Cardiac fibroblast (primary cell): Measurements from ENCODE around the gene AGBL4.
"Not testable (repeated sequence)": the region's sequence is repeated elsewhere in the genome, so short reads cannot be mapped to it uniquely, and the experiment has no call there.

ENCODE experiments used
- DNase-seq, 2 donors: peaks; one replicate each; pipeline versions ENCODE4 v3.0.0 to v3.0.0-alpha.2; 2010; ENCODE audit warnings: low read depth in 2 of 2
- H3K4me3 ChIP-seq, 2 donors: replicated peaks in 1 of 2; 1 replicate in 1 of 2; 2 replicates in 1 of 2; pipeline ENCODE4 v1.5.1; 2011; ENCODE audit warnings: low read depth in 2 of 2, low read length in 2 of 2, mild to moderate bottlenecking in 2 of 2, moderate library complexity in 1 of 2
- CTCF ChIP-seq: IDR thresholded peaks from one replicate; pipeline ENCODE4 v1.5.1; 2011; ENCODE audit warnings: low read depth, mild to moderate bottlenecking, low read length, inconsistent platforms

The AGBL4 gene

GRCh38 chr1:49854741-49855140 is 169.0 kb downstream of the AGBL4 start:
- H3K4me3 ChIP-seq: no peak overlapping the region
- no peak for DNase-seq
- TF ChIP-seq CTCF: no peak

GRCh38 chr1:49842596-49842995 is 181.2 kb downstream of the AGBL4 start:
- no peak for DNase-seq
- no peak for TF ChIP-seq CTCF
- H3K4me3 ChIP-seq: no peak overlapping the region

- no peak for DNase-seq
- no peak for TF ChIP-seq CTCF
- no peak overlapping the region for H3K4me3 ChIP-seq
Observed at GRCh38 chr1:49841767-49842166, 182.0 kb downstream of the AGBL4 start.

- no peak overlapping the region for H3K4me3 ChIP-seq
- TF ChIP-seq CTCF: no peak
- DNase-seq: no peak
Observed at GRCh38 chr1:49824261-49824660, 199.5 kb downstream of the AGBL4 start.

GRCh38 chr1:49817681-49818080 is 206.1 kb downstream of the AGBL4 start:
- H3K4me3 ChIP-seq: no peak overlapping the region
- no peak for TF ChIP-seq CTCF
- no peak for DNase-seq

GRCh38 chr1:49787013-49787412 is 236.7 kb downstream of the AGBL4 start:
- DNase-seq, H3K4me3 ChIP-seq: not testable (repeated sequence)

GRCh38 chr1:49765034-49765433 is 258.7 kb downstream of the AGBL4 start:
- no peak overlapping the region for H3K4me3 ChIP-seq
- TF ChIP-seq CTCF: no peak
- no peak for DNase-seq

- not testable (repeated sequence) for DNase-seq, H3K4me3 ChIP-seq
Observed at GRCh38 chr1:49738118-49738517, 285.6 kb downstream of the AGBL4 start.
